Measurements from ENCODE around the gene NPTX1.

Gene NPTX1

GRCh38 chr17:80519091-80519781 is 42.8 kb upstream of the NPTX1 start:
- H3K36me3 ChIP-seq, result no peaks in the 10 kb centered on the region
- DNase-seq, result no peak
- TF ChIP-seq, protein P1, sequence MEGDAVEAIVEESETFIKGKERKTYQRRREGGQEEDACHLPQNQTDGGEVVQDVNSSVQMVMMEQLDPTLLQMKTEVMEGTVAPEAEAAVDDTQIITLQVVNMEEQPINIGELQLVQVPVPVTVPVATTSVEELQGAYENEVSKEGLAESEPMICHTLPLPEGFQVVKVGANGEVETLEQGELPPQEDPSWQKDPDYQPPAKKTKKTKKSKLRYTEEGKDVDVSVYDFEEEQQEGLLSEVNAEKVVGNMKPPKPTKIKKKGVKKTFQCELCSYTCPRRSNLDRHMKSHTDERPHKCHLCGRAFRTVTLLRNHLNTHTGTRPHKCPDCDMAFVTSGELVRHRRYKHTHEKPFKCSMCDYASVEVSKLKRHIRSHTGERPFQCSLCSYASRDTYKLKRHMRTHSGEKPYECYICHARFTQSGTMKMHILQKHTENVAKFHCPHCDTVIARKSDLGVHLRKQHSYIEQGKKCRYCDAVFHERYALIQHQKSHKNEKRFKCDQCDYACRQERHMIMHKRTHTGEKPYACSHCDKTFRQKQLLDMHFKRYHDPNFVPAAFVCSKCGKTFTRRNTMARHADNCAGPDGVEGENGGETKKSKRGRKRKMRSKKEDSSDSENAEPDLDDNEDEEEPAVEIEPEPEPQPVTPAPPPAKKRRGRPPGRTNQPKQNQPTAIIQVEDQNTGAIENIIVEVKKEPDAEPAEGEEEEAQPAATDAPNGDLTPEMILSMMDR (IDR thresholded peaks at IDR 0.05), result no peak
- H3K27me3 ChIP-seq, result peaks cover 0 to 47% of the 10 kb centered on the region in 2 donors
- peaks cover 0 to under 1% (median 0%) of the 10 kb centered on the region in 4 donors for H3K4me1 ChIP-seq
- no peak overlapping the region for H3K27ac ChIP-seq
- no peak overlapping the region for H3K4me3 ChIP-seq
- no peaks in the 10 kb centered on the region for H3K9me3 ChIP-seq
- intact Hi-C loops (cut with DNase I; ENCODE audit: low total_unique reads), result no loop called here

GRCh38 chr17:80518392-80518791 is 42.0 kb upstream of the NPTX1 start:
- Histone ChIP-seq H3K9me3 (no peaks in the 10 kb centered on the region), H3K4me3 (no peak overlapping the region), H3K27me3 (peaks cover 0 to 51% of the 10 kb centered on the region in 2 donors), H3K27ac (no peak overlapping the region), H3K36me3 (no peaks in the 10 kb centered on the region), H3K4me1 (peaks cover 0 to 8% (median 0%) of the 10 kb centered on the region in 4 donors)
- intact Hi-C loops (cut with DNase I; ENCODE audit: low total_unique reads), result no loop called here
- TF ChIP-seq, protein P1 (IDR thresholded peaks at IDR 0.05), result no peak
- no peak for DNase-seq

GRCh38 chr17:80517641-80518040 is 41.2 kb upstream of the NPTX1 start:
- intact Hi-C loops (cut with DNase I; ENCODE audit: low total_unique reads), result no loop called here
- no peak overlapping the region for H3K27ac ChIP-seq
- H3K36me3 ChIP-seq, result no peaks in the 10 kb centered on the region
- DNase-seq, result no peak
- H3K9me3 ChIP-seq, result no peaks in the 10 kb centered on the region
- TF ChIP-seq, protein P1 (IDR thresholded peaks at IDR 0.05), result no peak
- peaks cover 0 to 8% (median 0%) of the 10 kb centered on the region in 4 donors for H3K4me1 ChIP-seq
- H3K27me3 ChIP-seq, result peaks cover 0 to 52% of the 10 kb centered on the region in 2 donors
- no peak overlapping the region for H3K4me3 ChIP-seq

DNA sequence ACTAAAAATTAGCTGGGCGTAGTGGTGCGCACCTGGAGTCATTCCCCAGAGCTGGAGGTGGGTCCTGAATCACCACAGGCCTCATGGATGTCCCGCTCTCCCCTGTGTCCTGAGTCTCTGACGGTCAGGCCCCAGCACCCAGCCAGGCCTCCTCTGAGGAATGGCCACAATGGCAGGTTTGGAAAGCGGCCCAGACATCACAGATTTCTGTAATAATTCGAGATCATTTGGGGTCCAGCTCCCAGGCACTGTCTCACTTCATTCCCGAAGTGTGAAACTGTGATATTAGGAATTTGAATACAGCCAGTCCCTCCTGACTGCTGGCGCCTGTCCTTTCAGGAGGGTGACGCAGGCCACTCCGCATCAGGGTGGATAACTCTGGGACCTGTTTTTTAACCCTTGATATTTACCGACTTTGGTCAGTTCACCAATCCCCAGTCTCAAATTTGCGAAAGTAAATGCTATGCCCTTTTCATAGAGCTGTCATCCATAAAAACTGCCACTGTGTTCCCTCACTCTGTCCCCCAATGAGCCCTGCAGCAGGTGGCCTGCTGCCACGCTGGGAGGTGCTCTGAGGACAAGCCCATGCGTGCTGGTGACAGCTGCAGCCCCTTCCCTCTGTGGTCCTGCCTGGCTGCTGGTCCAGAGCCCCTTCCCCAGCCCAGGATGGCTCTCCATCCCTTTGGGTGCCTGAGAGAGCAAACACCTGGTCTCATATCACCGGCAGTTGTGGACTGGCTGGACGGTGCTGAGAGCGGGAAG is 39.9 kb upstream of the NPTX1 start:
- H3K36me3 ChIP-seq, result no peaks in the 10 kb centered on the region
- DNase-seq, result no peak
- H3K4me3 ChIP-seq, result no peak overlapping the region
- peaks cover 0 to 8% (median 0%) of the 10 kb centered on the region in 4 donors for H3K4me1 ChIP-seq
- TF ChIP-seq, protein P1 (IDR thresholded peaks at IDR 0.05), result no peak
- intact Hi-C loops (cut with DNase I; ENCODE audit: low total_unique reads), result no loop called here
- no peaks in the 10 kb centered on the region for H3K9me3 ChIP-seq
- peaks cover 0 to 54% of the 10 kb centered on the region in 2 donors for H3K27me3 ChIP-seq
- no peak overlapping the region for H3K27ac ChIP-seq

- Histone ChIP-seq H3K27ac (no peak overlapping the region), H3K4me3 (no peak overlapping the region)
- intact Hi-C loops (cut with DNase I; ENCODE audit: low total_unique reads), result no loop called here
Measured at GRCh38 chr17:80513892-80514291, 37.5 kb upstream of the NPTX1 start.

More at GRCh38 chr17:80513892-80514291, 37.5 kb upstream of the NPTX1 start:
- TF ChIP-seq, protein P1 (IDR thresholded peaks at IDR 0.05), result no peak
- DNase-seq, result no peak
- H3K27me3 ChIP-seq, result peaks cover 0 to 63% of the 10 kb centered on the region in 2 donors
- no peaks in the 10 kb centered on the region for H3K9me3 ChIP-seq
- H3K4me1 ChIP-seq, result peaks cover 0 to 8% (median 0%) of the 10 kb centered on the region in 4 donors
- no peaks in the 10 kb centered on the region for H3K36me3 ChIP-seq

Measured in tibial artery (tissue), 4 donors.